ENCODE measurements around the gene PRMT5.
A peak's percentile ranks its signal among the peaks of the same experiment; 100 is the strongest.

PRMT5 gene

DNA sequence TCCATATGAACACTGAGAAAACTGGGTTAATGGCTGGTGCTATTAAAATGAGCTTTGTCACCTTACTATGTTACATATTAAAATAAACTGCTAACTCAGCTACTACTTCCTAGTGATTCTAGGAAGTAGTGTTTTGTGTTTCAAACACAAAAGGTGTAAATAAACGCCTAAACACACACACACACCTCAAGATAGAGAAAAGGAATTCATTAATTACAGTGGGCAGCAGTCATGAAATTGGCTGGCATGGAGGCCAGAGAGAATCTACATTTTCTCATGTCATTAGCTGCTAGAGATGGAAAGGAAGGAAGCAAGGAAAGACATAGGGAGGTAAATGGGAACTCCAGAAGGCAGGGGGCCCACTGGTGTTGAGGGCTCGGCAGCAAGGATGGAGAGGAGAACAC is 787 bp upstream of the PRMT5 start:
- peaks cover 2% of the 10 kb centered on the region for H3K4me1 ChIP-seq (ENCODE audit: insufficient read depth, insufficient read length)
- H3K9me3 ChIP-seq (ENCODE audit: insufficient read depth, low read length), result no peaks in the 10 kb centered on the region
- no peak for DNase-seq (ENCODE audit: low read depth, low spot score)
- H3K9ac ChIP-seq (ENCODE audit: insufficient read length, low read depth), result peak overlapping the region; percentile 63
- peaks cover 30% of the 10 kb centered on the region for H3K36me3 ChIP-seq (ENCODE audit: insufficient read depth, insufficient read length, low read length)
- peak overlapping the region; percentile 38 for H3K4me3 ChIP-seq (ENCODE audit: insufficient read length, low read depth)
- no peaks in the 10 kb centered on the region for H3K27me3 ChIP-seq (ENCODE audit: insufficient read depth, insufficient read length)
- TF ChIP-seq ZNF274 (IDR thresholded peaks at IDR 0.05; ENCODE audit: low read depth, low read length), result no peak
- no peak for TF ChIP-seq YY1 (IDR thresholded peaks at IDR 0.05; ENCODE audit: insufficient read depth, insufficient read length)
- no peak for TF ChIP-seq SUZ12 (IDR thresholded peaks at IDR 0.05; ENCODE audit: extremely low read depth, insufficient read depth, insufficient read length)

DNA sequence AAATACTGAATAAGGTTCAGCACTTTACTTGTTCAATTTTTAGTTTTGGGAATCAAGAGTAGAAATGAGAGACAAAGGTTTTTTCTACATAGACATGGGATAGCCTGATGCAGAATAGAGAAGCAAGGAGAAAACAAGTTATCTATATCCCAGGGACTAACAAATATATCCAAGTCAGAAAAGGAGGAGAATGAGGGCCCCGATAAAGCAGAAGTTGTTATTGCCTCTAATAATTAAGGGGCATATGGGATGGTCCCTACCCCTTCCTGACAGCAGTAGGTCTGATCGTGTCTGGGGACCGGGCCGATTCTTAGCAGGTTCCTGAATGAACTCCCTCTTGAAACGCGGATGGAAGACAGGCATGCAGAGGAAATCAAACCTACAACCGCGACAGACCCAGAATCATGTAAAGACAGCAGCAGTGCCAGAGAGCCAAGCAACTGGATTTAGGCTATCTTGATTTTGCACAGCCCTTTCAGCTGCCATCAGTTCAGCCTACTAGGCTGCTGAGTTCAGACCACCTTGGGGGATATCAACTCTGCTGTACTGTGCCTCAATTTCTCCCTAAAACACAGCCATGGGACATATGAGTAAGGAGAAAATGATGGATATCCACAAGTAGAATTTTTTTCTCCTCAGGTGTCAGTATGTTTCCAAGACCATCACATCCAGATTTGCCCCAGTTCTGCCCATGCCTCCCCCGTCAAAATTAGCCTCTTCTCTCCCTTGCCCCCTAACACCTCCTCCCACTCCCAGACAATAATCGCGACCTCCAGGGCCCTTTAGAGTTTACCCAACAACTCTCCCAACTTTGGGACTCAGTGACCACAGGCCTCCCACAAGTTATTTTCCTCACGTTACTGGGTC is 706 bp downstream of the PRMT5 start:
- peaks cover 2% of the 10 kb centered on the region for H3K4me1 ChIP-seq (ENCODE audit: insufficient read depth, insufficient read length)
- no peaks in the 10 kb centered on the region for H3K27me3 ChIP-seq (ENCODE audit: insufficient read depth, insufficient read length)
- H3K36me3 ChIP-seq (ENCODE audit: insufficient read depth, insufficient read length, low read length), result peaks cover 45% of the 10 kb centered on the region
- peak overlapping the region; percentile 92 for H3K9ac ChIP-seq (ENCODE audit: insufficient read length, low read depth)
- TF ChIP-seq YY1 (IDR thresholded peaks at IDR 0.05; ENCODE audit: insufficient read depth, insufficient read length) (no peak), ZNF274 (IDR thresholded peaks at IDR 0.05; ENCODE audit: low read depth, low read length) (no peak), SUZ12 (IDR thresholded peaks at IDR 0.05; ENCODE audit: extremely low read depth, insufficient read depth, insufficient read length) (no peak)
- H3K4me3 ChIP-seq (ENCODE audit: insufficient read length, low read depth), result peak overlapping the region; percentile 84
- DNase-seq (ENCODE audit: low read depth, low spot score), result no peak
- H3K9me3 ChIP-seq (ENCODE audit: insufficient read depth, low read length), result no peaks in the 10 kb centered on the region

DNA sequence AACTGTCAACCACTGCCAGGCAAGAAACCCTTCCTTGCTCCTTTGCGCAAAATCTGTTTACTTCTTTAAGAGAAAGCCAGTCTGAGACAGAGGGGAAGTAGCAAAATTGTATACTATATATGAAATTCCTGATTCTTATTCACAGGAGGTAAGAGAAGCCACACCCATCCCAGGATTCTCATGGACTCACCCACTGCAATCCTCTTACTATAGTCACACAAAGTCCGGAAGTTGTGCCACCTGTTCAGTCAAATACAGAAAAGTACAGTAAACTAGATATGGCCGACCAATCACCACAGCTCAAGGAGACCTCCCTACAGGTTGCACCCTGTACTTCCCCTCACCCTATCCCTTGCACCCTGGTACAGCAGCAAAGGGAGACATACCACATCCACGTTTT is 2.9 kb downstream of the PRMT5 start:
- no peak overlapping the region for H3K9ac ChIP-seq (ENCODE audit: insufficient read length, low read depth)
- H3K36me3 ChIP-seq (ENCODE audit: insufficient read depth, insufficient read length, low read length), result peaks cover 62% of the 10 kb centered on the region

DNA sequence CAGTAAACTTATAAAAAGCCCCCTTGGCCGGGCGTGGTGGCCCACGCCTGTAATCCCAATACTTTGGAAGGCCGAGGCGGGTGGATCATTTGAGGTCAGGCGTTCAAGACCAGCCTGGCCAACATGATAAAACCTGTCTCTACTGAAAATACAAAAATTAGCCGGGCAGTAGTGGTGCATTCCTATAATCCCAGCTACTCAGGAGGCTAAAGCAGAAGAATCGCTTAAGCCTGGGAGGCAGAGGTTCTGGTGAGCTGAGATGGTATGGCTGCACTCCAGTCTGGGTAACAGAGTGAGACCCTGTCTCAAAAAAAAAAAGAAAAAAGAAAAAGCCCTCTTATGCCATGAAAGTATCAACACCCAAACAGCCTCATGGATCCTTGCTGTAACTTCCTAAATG is 3.7 kb downstream of the PRMT5 start:
- TF ChIP-seq ZNF274 (IDR thresholded peaks at IDR 0.05; ENCODE audit: low read depth, low read length), result no peak
- no peak for TF ChIP-seq YY1 (IDR thresholded peaks at IDR 0.05; ENCODE audit: insufficient read depth, insufficient read length)
- no peak for TF ChIP-seq SUZ12 (IDR thresholded peaks at IDR 0.05; ENCODE audit: extremely low read depth, insufficient read depth, insufficient read length)
- H3K27me3 ChIP-seq (ENCODE audit: insufficient read depth, insufficient read length), result no peaks in the 10 kb centered on the region
- no peak overlapping the region for H3K4me3 ChIP-seq (ENCODE audit: insufficient read length, low read depth)
- H3K9me3 ChIP-seq (ENCODE audit: insufficient read depth, low read length), result no peaks in the 10 kb centered on the region
- peaks cover 2% of the 10 kb centered on the region for H3K4me1 ChIP-seq (ENCODE audit: insufficient read depth, insufficient read length)
- no peak for DNase-seq (ENCODE audit: low read depth, low spot score)
- H3K36me3 ChIP-seq (ENCODE audit: insufficient read depth, insufficient read length, low read length), result peaks cover 70% of the 10 kb centered on the region
- no peak overlapping the region for H3K9ac ChIP-seq (ENCODE audit: insufficient read length, low read depth)

More for the DNA sequence above, 2.9 kb downstream of the PRMT5 start:
- Histone ChIP-seq H3K4me3 (ENCODE audit: insufficient read length, low read depth) (no peak overlapping the region), H3K9me3 (ENCODE audit: insufficient read depth, low read length) (no peaks in the 10 kb centered on the region), H3K27me3 (ENCODE audit: insufficient read depth, insufficient read length) (no peaks in the 10 kb centered on the region), H3K4me1 (ENCODE audit: insufficient read depth, insufficient read length) (peaks cover 2% of the 10 kb centered on the region)
- TF ChIP-seq SUZ12 (IDR thresholded peaks at IDR 0.05; ENCODE audit: extremely low read depth, insufficient read depth, insufficient read length) (no peak), ZNF274 (IDR thresholded peaks at IDR 0.05; ENCODE audit: low read depth, low read length) (no peak), YY1 (IDR thresholded peaks at IDR 0.05; ENCODE audit: insufficient read depth, insufficient read length) (no peak)
- no peak for DNase-seq (ENCODE audit: low read depth, low spot score)

DNA sequence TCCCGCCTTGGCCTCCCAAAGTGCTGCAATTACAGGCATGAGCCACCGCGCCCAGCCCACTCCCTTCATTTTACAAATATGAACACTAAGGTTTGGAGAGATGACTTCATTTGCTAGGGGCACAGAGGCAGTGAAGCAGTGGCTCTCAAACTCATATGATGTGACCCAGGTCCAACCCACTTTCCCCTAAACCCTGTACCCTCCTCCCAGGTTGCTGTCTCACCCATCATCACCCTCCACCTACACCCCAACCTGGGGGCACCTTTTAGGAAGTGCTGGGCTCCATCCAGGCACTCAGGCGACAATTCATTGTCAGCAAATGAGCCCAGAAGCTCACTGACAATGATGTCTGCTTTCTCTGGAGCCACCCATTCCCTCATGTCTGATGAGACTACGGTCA is 5.4 kb downstream of the PRMT5 start:
- no peak for DNase-seq (ENCODE audit: low read depth, low spot score)
- Histone ChIP-seq H3K9ac (ENCODE audit: insufficient read length, low read depth) (no peak overlapping the region), H3K4me3 (ENCODE audit: insufficient read length, low read depth) (no peak overlapping the region), H3K9me3 (ENCODE audit: insufficient read depth, low read length) (no peaks in the 10 kb centered on the region), H3K27me3 (ENCODE audit: insufficient read depth, insufficient read length) (no peaks in the 10 kb centered on the region), H3K4me1 (ENCODE audit: insufficient read depth, insufficient read length) (peaks cover 2% of the 10 kb centered on the region), H3K36me3 (ENCODE audit: insufficient read depth, insufficient read length, low read length) (peaks cover 80% of the 10 kb centered on the region)
- TF ChIP-seq YY1 (IDR thresholded peaks at IDR 0.05; ENCODE audit: insufficient read depth, insufficient read length) (no peak), SUZ12 (IDR thresholded peaks at IDR 0.05; ENCODE audit: extremely low read depth, insufficient read depth, insufficient read length) (no peak), ZNF274 (IDR thresholded peaks at IDR 0.05; ENCODE audit: low read depth, low read length) (no peak)

DNA sequence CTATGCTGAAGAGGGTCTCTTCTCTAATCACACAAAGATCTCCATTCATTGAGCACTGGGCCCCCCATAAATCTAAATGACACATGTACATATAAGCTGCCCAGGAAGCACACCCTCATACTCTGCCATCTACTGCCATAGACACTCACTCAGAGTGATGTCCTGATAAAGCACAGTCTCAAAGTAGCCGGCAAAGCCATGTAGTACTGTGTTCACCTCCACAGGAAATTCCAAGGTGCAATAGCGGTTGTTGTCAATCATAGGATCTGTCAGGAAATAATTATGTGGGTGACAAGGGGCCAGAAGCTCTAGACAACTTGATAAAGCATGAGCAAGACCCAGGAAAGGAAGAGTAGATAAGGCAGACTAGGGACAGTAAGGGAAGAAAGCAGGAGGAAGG is 6.9 kb downstream of the PRMT5 start:
- Histone ChIP-seq H3K9ac (ENCODE audit: insufficient read length, low read depth) (no peak overlapping the region), H3K4me1 (ENCODE audit: insufficient read depth, insufficient read length) (no peaks in the 10 kb centered on the region), H3K9me3 (ENCODE audit: insufficient read depth, low read length) (no peaks in the 10 kb centered on the region), H3K27me3 (ENCODE audit: insufficient read depth, insufficient read length) (no peaks in the 10 kb centered on the region), H3K4me3 (ENCODE audit: insufficient read length, low read depth) (no peak overlapping the region), H3K36me3 (ENCODE audit: insufficient read depth, insufficient read length, low read length) (peaks cover 75% of the 10 kb centered on the region)
- no peak for DNase-seq (ENCODE audit: low read depth, low spot score)
- TF ChIP-seq SUZ12 (IDR thresholded peaks at IDR 0.05; ENCODE audit: extremely low read depth, insufficient read depth, insufficient read length) (no peak), YY1 (IDR thresholded peaks at IDR 0.05; ENCODE audit: insufficient read depth, insufficient read length) (no peak), ZNF274 (IDR thresholded peaks at IDR 0.05; ENCODE audit: low read depth, low read length) (no peak)

DNA sequence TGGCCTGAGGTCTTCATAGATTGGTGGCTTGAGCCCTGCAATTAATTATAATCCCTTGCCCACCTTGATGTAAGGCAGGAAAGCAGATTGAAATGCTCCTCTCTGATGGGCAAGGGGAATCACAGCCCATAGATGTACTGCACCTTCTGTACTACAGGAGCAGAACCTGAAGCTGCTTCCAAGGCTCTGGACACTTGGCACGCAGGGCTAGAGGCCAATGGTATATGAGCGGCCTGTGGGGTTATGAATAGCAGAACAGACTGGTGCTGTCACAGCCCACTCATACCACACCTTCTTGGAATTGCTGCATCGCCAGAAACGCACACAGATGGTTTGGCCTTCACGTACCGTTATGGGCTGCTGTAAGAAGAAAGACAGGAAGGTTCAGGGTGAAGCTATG is 8.5 kb downstream of the PRMT5 start:
- TF ChIP-seq ZNF274 (IDR thresholded peaks at IDR 0.05; ENCODE audit: low read depth, low read length) (no peak), YY1 (IDR thresholded peaks at IDR 0.05; ENCODE audit: insufficient read depth, insufficient read length) (no peak), SUZ12 (IDR thresholded peaks at IDR 0.05; ENCODE audit: extremely low read depth, insufficient read depth, insufficient read length) (no peak)
- Histone ChIP-seq H3K36me3 (ENCODE audit: insufficient read depth, insufficient read length, low read length) (peaks cover 74% of the 10 kb centered on the region), H3K9ac (ENCODE audit: insufficient read length, low read depth) (no peak overlapping the region)

More for the DNA sequence above, 8.5 kb downstream of the PRMT5 start:
- H3K4me1 ChIP-seq (ENCODE audit: insufficient read depth, insufficient read length), result no peaks in the 10 kb centered on the region
- no peaks in the 10 kb centered on the region for H3K9me3 ChIP-seq (ENCODE audit: insufficient read depth, low read length)
- DNase-seq (ENCODE audit: low read depth, low spot score), result no peak
- H3K27me3 ChIP-seq (ENCODE audit: insufficient read depth, insufficient read length), result no peaks in the 10 kb centered on the region
- H3K4me3 ChIP-seq (ENCODE audit: insufficient read length, low read depth), result no peak overlapping the region

Data from NT2/D1 (cell line).